ENCODE measurements around the gene SREBF1. TPM values are rescaled to one million over a fixed set of nuclear protein-coding genes. Genes with fewer than 3 reads are reported as not detected.
A peak's percentile ranks its signal among the peaks of the same experiment; 100 is the strongest.

SREBF1 gene
- total and polyA plus RNA-seq, 5 donors = 28.7 to 45.7 (median 40.5) TPM

DNA sequence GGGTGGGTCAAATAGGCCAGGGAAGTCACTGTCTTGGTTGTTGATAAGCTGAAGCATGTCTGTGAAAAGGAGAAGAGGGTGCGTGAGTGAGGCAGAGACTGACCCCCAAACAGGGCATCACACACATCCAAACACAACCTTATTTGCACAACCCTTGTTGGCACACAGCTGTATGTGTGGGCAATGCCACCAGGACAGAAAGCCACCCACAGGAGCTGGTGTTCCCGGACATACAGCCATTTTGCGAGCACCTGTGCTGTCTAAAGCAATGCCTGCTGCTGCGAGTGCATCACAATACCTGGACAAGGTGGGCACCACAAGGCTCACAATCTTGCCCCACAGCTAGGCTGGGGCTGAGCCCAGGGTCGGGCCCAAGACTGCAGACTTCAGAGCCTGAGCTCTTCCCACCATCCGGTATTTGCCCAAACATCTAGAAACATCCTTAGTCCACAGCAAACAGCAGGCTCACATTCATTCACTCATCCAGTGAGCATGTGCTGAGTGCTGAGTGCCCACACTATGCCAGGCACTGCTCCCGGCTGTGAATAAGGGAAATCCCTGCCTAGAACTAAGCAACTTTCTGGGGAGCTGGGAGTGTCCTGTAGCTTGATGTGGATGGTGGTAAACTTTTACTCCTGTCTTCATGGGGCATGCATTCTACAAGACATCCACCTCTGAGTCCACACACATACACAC is 16.2 kb downstream of the SREBF1 start:
- H3K9me3 ChIP-seq (ENCODE audit: control insufficient read depth, low read length) = no peaks in the 10 kb centered on the region
- no peak overlapping the region for H3K27ac ChIP-seq (ENCODE audit: low read length)
- no peak overlapping the region for H3K4me3 ChIP-seq (ENCODE audit: low read length)
- intact Hi-C loops (cut with DNase I) = no loop called here
- no peak for DNase-seq
- H3K27me3 ChIP-seq (ENCODE audit: control insufficient read depth, insufficient read depth) = no peaks in the 10 kb centered on the region
- WGBS = 82% methylated on average over 7 of the region's 7 CpGs
- no peak for ATAC-seq
- H3K4me1 ChIP-seq (ENCODE audit: control insufficient read depth, insufficient read depth, low read length) = peaks cover 16% of the 10 kb centered on the region

- peaks cover 15% of the 10 kb centered on the region for H3K4me1 ChIP-seq (ENCODE audit: control insufficient read depth, insufficient read depth, low read length)
- no peak for DNase-seq
Observed at GRCh38 chr17:17820046-17820445, 16.7 kb downstream of the SREBF1 start.

DNA sequence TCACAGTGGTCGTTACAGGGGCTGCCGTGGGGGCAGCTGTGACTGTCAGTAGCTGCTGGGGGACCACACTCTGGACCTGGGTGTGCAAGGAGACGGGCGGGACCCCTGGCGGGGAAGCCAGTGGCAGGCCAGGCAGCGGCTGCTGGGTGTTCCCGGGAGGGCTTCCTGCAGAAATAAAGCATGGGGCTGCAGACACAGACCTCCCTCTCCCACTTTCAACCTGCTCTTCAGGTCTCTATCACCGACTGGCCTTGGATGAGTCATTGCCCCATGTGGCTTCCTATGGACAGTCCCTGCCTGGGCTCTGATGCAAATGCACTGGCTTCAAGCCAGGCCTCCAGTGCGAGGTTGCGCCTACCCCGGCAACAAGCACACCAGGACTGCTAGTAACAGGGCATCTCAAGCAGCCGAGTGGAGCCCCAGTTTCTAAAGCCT is 17.2 kb downstream of the SREBF1 start:
- no peaks in the 10 kb centered on the region for H3K27me3 ChIP-seq (ENCODE audit: control insufficient read depth, insufficient read depth)
- H3K27ac ChIP-seq (ENCODE audit: low read length) = no peak overlapping the region
- intact Hi-C loops (cut with DNase I) = loop anchor here in 2 of 4 donors (10.0 kb wide), 2 partner anchors 95 to 135 kb away; partner anchors contain the start of gene RAI1 (in 1 of the 2)
- no peaks in the 10 kb centered on the region for H3K9me3 ChIP-seq (ENCODE audit: control insufficient read depth, low read length)
- no peak overlapping the region for H3K4me3 ChIP-seq (ENCODE audit: low read length)
- DNase-seq (peak; percentile 78 to 85 (median 80)), ATAC-seq (peak in 1 of 2 donors; percentile 5)
- H3K4me1 ChIP-seq (ENCODE audit: control insufficient read depth, insufficient read depth, low read length) = peaks cover 12% of the 10 kb centered on the region
- WGBS = 54% methylated on average over 12 of the region's 12 CpGs

More at GRCh38 chr17:17820046-17820445, 16.7 kb downstream of the SREBF1 start:
- WGBS = 87% methylated on average over 10 of the region's 10 CpGs
- Histone ChIP-seq H3K27me3 (ENCODE audit: control insufficient read depth, insufficient read depth) (no peaks in the 10 kb centered on the region), H3K9me3 (ENCODE audit: control insufficient read depth, low read length) (no peaks in the 10 kb centered on the region), H3K27ac (ENCODE audit: low read length) (no peak overlapping the region), H3K4me3 (ENCODE audit: low read length) (no peak overlapping the region)
- intact Hi-C loops (cut with DNase I) = no loop called here
- no peak for ATAC-seq

DNA sequence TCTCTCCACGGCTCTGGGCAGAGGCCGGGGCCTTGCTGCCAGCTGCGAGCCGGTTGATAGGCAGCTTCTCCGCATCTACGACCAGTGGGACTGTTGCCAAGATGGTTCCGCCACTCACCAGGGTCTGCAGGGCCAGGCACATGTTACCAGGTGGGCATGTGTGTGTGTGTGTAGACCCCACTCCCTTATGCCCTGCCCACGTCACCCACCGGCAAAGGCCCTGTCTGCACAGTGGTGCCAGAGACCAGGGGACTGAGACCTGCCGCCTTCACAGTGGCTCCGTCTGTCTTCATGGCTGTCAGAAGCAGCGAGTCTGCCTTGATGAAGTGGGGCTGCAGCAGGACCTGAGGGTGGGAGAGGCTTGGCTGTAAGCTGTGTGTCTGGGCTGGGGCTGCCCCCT is 17.7 kb downstream of the SREBF1 start:
- intact Hi-C loops (cut with DNase I) = loop anchor here in 2 of 4 donors (10.0 kb wide), 2 partner anchors 96 to 134 kb away; partner anchors contain the start of gene RAI1 (in 1 of the 2)
- no peak overlapping the region for H3K27ac ChIP-seq (ENCODE audit: low read length)
- WGBS = 84% methylated on average over 12 of the region's 12 CpGs

GRCh38 chr17:17818088-17818526 is 18.7 kb downstream of the SREBF1 start:
- peak in 1 of 2 donors; percentile 9 for ATAC-seq
- 79% methylated on average over 10 of the region's 10 CpGs for WGBS
- Histone ChIP-seq H3K4me3 (ENCODE audit: low read length) (no peak overlapping the region), H3K9me3 (ENCODE audit: control insufficient read depth, low read length) (no peaks in the 10 kb centered on the region), H3K4me1 (ENCODE audit: control insufficient read depth, insufficient read depth, low read length) (peaks cover 5% of the 10 kb centered on the region), H3K27me3 (ENCODE audit: control insufficient read depth, insufficient read depth) (no peaks in the 10 kb centered on the region), H3K27ac (ENCODE audit: low read length) (no peak overlapping the region)
- intact Hi-C loops (cut with DNase I) = loop anchor here in 2 of 4 donors (10.0 kb wide), 2 partner anchors 97 to 133 kb away; partner anchors contain the start of gene RAI1 (in 1 of the 2)
- DNase-seq = peak in 1 of 3 donors; percentile 75

More for the DNA sequence above, 17.7 kb downstream of the SREBF1 start:
- ATAC-seq (no peak), DNase-seq (no peak)
- no peaks in the 10 kb centered on the region for H3K9me3 ChIP-seq (ENCODE audit: control insufficient read depth, low read length)
- H3K27me3 ChIP-seq (ENCODE audit: control insufficient read depth, insufficient read depth) = no peaks in the 10 kb centered on the region
- peaks cover 8% of the 10 kb centered on the region for H3K4me1 ChIP-seq (ENCODE audit: control insufficient read depth, insufficient read depth, low read length)
- no peak overlapping the region for H3K4me3 ChIP-seq (ENCODE audit: low read length)

- no peak for ATAC-seq
- 83% methylated on average over 10 of the region's 10 CpGs for WGBS
- intact Hi-C loops (cut with DNase I) = loop anchor here in 2 of 4 donors (10.0 kb wide), 2 partner anchors 97 to 133 kb away; partner anchors contain the start of gene RAI1 (in 1 of the 2)
- no peak for DNase-seq
- no peaks in the 10 kb centered on the region for H3K27me3 ChIP-seq (ENCODE audit: control insufficient read depth, insufficient read depth)
- no peak overlapping the region for H3K27ac ChIP-seq (ENCODE audit: low read length)
- H3K4me1 ChIP-seq (ENCODE audit: control insufficient read depth, insufficient read depth, low read length) = peaks cover 4% of the 10 kb centered on the region
- H3K4me3 ChIP-seq (ENCODE audit: low read length) = no peak overlapping the region
- no peaks in the 10 kb centered on the region for H3K9me3 ChIP-seq (ENCODE audit: control insufficient read depth, low read length)
Observed at GRCh38 chr17:17817552-17817947, 19.2 kb downstream of the SREBF1 start.

GRCh38 chr17:17816831-17817551 is 19.8 kb downstream of the SREBF1 start:
- 83% methylated on average over 24 of the region's 24 CpGs for WGBS
- no peak overlapping the region for H3K4me3 ChIP-seq (ENCODE audit: low read length)
- intact Hi-C loops (cut with DNase I) = loop anchor here in 2 of 4 donors (10.0 kb wide), 2 partner anchors 98 to 132 kb away; partner anchors contain the start of gene RAI1 (in 1 of the 2)

GRCh38 chr17:17816240-17816814 is 20.5 kb downstream of the SREBF1 start:
- H3K9me3 ChIP-seq (ENCODE audit: control insufficient read depth, low read length) = no peaks in the 10 kb centered on the region
- no peak overlapping the region for H3K27ac ChIP-seq (ENCODE audit: low read length)
- H3K4me3 ChIP-seq (ENCODE audit: low read length) = no peak overlapping the region
- DNase-seq (no peak), ATAC-seq (no peak)
- H3K27me3 ChIP-seq (ENCODE audit: control insufficient read depth, insufficient read depth) = no peaks in the 10 kb centered on the region
- WGBS = 90% methylated on average over 22 of the region's 22 CpGs
- no peaks in the 10 kb centered on the region for H3K4me1 ChIP-seq (ENCODE audit: control insufficient read depth, insufficient read depth, low read length)
- intact Hi-C loops (cut with DNase I) = loop anchor here in 2 of 4 donors (10.0 kb wide), 2 partner anchors 98 to 132 kb away; partner anchors contain the start of gene RAI1 (in 1 of the 2)

More at GRCh38 chr17:17816831-17817551, 19.8 kb downstream of the SREBF1 start:
- ATAC-seq (no peak), DNase-seq (no peak)
- H3K27ac ChIP-seq (ENCODE audit: low read length) = no peak overlapping the region
- no peaks in the 10 kb centered on the region for H3K4me1 ChIP-seq (ENCODE audit: control insufficient read depth, insufficient read depth, low read length)
- H3K9me3 ChIP-seq (ENCODE audit: control insufficient read depth, low read length) = no peaks in the 10 kb centered on the region
- no peaks in the 10 kb centered on the region for H3K27me3 ChIP-seq (ENCODE audit: control insufficient read depth, insufficient read depth)

DNA sequence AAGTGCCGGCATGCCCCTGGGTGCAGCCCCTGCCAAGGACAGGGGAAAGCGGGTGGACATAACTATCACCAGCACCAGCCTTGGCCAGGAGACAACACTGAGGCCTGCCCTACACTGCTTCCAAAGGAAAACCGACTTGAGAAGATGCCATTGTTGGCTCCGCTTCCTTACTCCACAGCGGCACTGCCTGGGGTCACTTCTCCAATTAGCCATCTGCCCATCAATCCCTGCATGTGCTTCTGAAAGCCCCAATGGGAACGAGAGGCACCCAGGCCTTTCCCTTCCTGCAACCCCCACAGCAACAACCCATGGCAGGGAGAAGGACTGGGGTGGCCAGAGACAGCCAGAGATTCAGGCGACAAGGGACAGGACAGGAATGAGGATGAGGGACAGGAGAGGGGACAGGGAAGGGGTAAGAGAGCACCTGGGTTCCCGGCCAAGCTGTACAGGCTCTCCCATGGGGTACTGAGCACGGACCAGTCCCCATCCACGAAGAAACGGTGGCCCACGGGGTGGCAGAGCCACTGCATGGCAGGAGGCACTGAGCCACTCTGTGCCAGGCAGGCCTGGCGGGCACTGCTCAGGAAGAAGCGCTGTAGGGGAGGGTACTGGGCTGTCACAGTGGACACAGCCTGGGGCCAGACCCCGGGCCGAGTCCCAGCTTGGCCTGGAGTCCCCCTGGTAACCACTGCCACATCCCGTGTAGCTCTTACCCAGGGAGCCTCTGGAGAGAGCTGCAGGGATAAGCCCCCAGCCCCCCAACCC is 21.2 kb downstream of the SREBF1 start:
- Histone ChIP-seq H3K27me3 (ENCODE audit: control insufficient read depth, insufficient read depth) (no peaks in the 10 kb centered on the region), H3K27ac (ENCODE audit: low read length) (peak overlapping the region; percentile 52), H3K4me1 (ENCODE audit: control insufficient read depth, insufficient read depth, low read length) (no peaks in the 10 kb centered on the region), H3K4me3 (ENCODE audit: low read length) (no peak overlapping the region), H3K9me3 (ENCODE audit: control insufficient read depth, low read length) (no peaks in the 10 kb centered on the region)
- no peak for DNase-seq
- 69% methylated on average over 17 of the region's 17 CpGs for WGBS
- intact Hi-C loops (cut with DNase I) = loop anchor here in 2 of 4 donors (10.0 kb wide), 2 partner anchors 99 to 131 kb away; partner anchors contain the start of gene RAI1 (in 1 of the 2)
- no peak for ATAC-seq

DNA sequence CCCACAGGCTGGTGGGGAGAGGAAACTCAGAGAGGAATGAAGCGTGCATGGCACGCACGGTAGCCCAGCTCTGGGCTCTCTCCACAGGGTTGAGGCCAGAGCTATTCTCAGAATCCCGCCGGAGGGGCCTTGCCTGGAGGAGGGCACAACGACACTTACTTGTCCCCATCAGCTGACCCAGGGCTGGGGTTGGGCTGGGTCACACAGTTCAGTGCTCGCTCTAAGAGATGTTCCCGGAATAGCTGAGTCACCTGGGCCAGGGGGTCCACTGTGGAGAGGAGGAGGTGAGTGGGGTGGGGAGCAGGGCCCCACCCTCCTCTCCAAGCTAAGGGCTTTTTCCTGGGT is 21.8 kb downstream of the SREBF1 start:
- intact Hi-C loops (cut with DNase I) = loop anchor here in 2 of 4 donors (10.0 kb wide), 2 partner anchors 100 to 130 kb away; partner anchors contain the start of gene RAI1 (in 1 of the 2)
- H3K4me3 ChIP-seq (ENCODE audit: low read length) = no peak overlapping the region
- peak overlapping the region; percentile 52 for H3K27ac ChIP-seq (ENCODE audit: low read length)
- H3K9me3 ChIP-seq (ENCODE audit: control insufficient read depth, low read length) = no peaks in the 10 kb centered on the region
- peak; percentile 1 to 3 for ATAC-seq
- H3K27me3 ChIP-seq (ENCODE audit: control insufficient read depth, insufficient read depth) = no peaks in the 10 kb centered on the region
- WGBS = 56% methylated on average over 8 of the region's 8 CpGs
- DNase-seq = no peak
- no peaks in the 10 kb centered on the region for H3K4me1 ChIP-seq (ENCODE audit: control insufficient read depth, insufficient read depth, low read length)
